Nephron progenitor cell (in vitro differentiated cells): Measurements from ENCODE around the gene PLSCR5.

Experiments
- DNase-seq: peaks from one replicate; pipeline ENCODE4 v3.0.0; 2021
- H3K27ac Mint-ChIP-seq: 2 replicates; pipeline ENCODE4 v1.8.0; 2021; ENCODE audit warnings: mild to moderate bottlenecking, moderate library complexity, mixed read lengths
- H3K27me3 Mint-ChIP-seq: 2 replicates; pipeline ENCODE4 v1.8.0; 2021; ENCODE audit warnings: mild to moderate bottlenecking, low read depth, mixed read lengths; ENCODE audit not compliant: poor library complexity
- H3K36me3 Mint-ChIP-seq: 2 replicates; pipeline ENCODE4 v1.8.0; 2021; ENCODE audit warnings: low read depth, mixed read lengths
- H3K4me1 Mint-ChIP-seq: 2 replicates; pipeline ENCODE4 v1.8.0; 2021; ENCODE audit warnings: mixed read lengths
- H3K4me3 Mint-ChIP-seq: 2 replicates; pipeline ENCODE4 v1.8.0; 2021; ENCODE audit warnings: mild to moderate bottlenecking, moderate library complexity, mixed read lengths
- H3K9me3 Mint-ChIP-seq: 2 replicates; pipeline ENCODE4 v1.8.0; 2021; ENCODE audit warnings: mild to moderate bottlenecking, moderate library complexity, mixed read lengths
- TF ChIP-seq, protein P1 (sequence below): fragments of 200-600 bp; sonication (generic); IDR thresholded peaks from 2 replicates; pipeline ENCODE4 v1.5.0; 2021; ENCODE audit warnings: antibody characterized with exemption

The PLSCR5 gene

GRCh38 chr3:146542978-146543377, 62.2 kb downstream of the PLSCR5 start:
- TF ChIP-seq, protein P1, sequence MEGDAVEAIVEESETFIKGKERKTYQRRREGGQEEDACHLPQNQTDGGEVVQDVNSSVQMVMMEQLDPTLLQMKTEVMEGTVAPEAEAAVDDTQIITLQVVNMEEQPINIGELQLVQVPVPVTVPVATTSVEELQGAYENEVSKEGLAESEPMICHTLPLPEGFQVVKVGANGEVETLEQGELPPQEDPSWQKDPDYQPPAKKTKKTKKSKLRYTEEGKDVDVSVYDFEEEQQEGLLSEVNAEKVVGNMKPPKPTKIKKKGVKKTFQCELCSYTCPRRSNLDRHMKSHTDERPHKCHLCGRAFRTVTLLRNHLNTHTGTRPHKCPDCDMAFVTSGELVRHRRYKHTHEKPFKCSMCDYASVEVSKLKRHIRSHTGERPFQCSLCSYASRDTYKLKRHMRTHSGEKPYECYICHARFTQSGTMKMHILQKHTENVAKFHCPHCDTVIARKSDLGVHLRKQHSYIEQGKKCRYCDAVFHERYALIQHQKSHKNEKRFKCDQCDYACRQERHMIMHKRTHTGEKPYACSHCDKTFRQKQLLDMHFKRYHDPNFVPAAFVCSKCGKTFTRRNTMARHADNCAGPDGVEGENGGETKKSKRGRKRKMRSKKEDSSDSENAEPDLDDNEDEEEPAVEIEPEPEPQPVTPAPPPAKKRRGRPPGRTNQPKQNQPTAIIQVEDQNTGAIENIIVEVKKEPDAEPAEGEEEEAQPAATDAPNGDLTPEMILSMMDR, result no peak
- Mint-ChIP-seq H3K36me3 (peaks cover 44% of the 10 kb centered on the region), H3K27me3 (no peaks in the 10 kb centered on the region), H3K4me3 (peak overlapping the region; percentile 92), H3K4me1 (peaks cover 15% of the 10 kb centered on the region), H3K27ac (no peak overlapping the region), H3K9me3 (peaks cover 15% of the 10 kb centered on the region)
- DNase-seq, result no peak

DNA sequence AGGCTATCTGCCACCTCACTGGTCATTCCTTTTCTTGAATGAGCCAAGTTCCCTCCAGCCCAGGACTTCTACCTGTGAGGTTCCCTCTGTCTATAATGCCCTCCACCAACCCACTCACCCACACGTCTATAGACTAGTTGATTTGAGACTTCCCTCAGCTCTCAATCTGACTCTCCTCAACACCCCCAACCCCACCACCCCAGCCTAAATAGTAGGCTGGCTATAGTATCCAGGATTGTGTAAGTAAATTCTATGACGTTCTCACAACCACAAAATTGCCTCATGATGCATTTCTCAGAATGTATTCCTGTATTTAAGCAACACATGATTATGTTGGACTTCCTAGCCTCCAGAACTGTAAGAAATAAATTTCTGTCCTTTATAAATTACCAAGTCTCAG, 63.0 kb downstream of the PLSCR5 start:
- Mint-ChIP-seq H3K36me3 (peaks cover 51% of the 10 kb centered on the region), H3K27ac (no peak overlapping the region), H3K9me3 (peaks cover 15% of the 10 kb centered on the region), H3K4me3 (peak overlapping the region; percentile 30), H3K4me1 (peaks cover 19% of the 10 kb centered on the region), H3K27me3 (no peaks in the 10 kb centered on the region)
- TF ChIP-seq, protein P1, result no peak
- DNase-seq, result no peak

- DNase-seq, result no peak
- Mint-ChIP-seq H3K4me1 (peaks cover 22% of the 10 kb centered on the region), H3K9me3 (peaks cover 15% of the 10 kb centered on the region), H3K4me3 (no peak overlapping the region), H3K27ac (no peak overlapping the region), H3K27me3 (no peaks in the 10 kb centered on the region), H3K36me3 (peaks cover 57% of the 10 kb centered on the region)
- TF ChIP-seq, protein P1, result no peak
Observed at GRCh38 chr3:146540978-146541377, 64.2 kb downstream of the PLSCR5 start.

DNA sequence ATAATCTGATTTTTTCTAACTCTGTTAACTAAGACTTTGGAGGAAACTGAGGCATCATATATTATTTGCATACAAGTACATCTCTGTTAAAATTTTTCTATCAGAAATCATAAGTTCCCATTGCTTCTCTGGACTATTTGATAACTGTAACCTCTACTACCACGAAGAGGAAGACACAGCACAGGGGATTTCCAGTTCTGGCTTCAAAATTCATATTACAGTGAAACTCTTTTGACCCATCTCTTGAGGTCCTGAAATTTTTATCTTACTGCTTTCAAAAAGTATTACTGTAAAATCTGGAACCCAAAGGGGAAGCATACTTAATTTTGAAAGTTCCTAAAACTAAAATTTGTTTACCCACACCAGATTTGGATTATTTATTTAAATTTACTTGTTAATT, 64.9 kb downstream of the PLSCR5 start:
- Mint-ChIP-seq H3K4me3 (no peak overlapping the region), H3K27me3 (no peaks in the 10 kb centered on the region), H3K27ac (no peak overlapping the region), H3K36me3 (peaks cover 57% of the 10 kb centered on the region), H3K9me3 (peaks cover 15% of the 10 kb centered on the region), H3K4me1 (peaks cover 22% of the 10 kb centered on the region)
- DNase-seq, result no peak
- TF ChIP-seq, protein P1, result no peak

- TF ChIP-seq, protein P1, result no peak
- peaks cover 57% of the 10 kb centered on the region for H3K36me3 Mint-ChIP-seq
- DNase-seq, result no peak
- no peaks in the 10 kb centered on the region for H3K27me3 Mint-ChIP-seq
- H3K4me3 Mint-ChIP-seq, result no peak overlapping the region
- no peak overlapping the region for H3K27ac Mint-ChIP-seq
- H3K9me3 Mint-ChIP-seq, result peaks cover 15% of the 10 kb centered on the region
- peaks cover 22% of the 10 kb centered on the region for H3K4me1 Mint-ChIP-seq
Observed at GRCh38 chr3:146539315-146539714, 65.8 kb downstream of the PLSCR5 start.

DNA sequence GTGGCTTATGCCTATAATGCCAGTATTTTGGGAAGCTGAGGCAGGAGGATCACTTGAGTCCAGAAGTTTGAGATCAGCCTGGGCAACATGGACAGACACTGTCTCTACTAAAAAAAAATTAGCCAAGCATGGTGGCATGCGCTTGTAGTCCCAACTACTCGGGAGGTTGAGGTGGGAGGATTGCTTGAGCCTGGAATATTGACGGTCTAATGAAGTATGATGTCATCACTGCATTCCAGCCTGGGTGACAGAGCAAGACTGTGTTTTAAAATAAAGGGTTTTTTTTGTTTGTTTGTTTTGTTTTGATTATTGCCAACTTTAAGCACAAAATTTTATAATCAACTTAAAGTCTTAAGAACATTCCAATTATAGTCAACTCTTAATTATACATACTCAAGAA, 67.5 kb downstream of the PLSCR5 start:
- Mint-ChIP-seq H3K4me3 (no peak overlapping the region), H3K4me1 (peaks cover 15% of the 10 kb centered on the region), H3K27me3 (no peaks in the 10 kb centered on the region), H3K27ac (no peak overlapping the region), H3K36me3 (peaks cover 62% of the 10 kb centered on the region), H3K9me3 (peaks cover 15% of the 10 kb centered on the region)
- TF ChIP-seq, protein P1, result no peak
- no peak for DNase-seq
